Right lung (tissue), 5 donors: ENCODE measurements around the gene LRRC10. TPM values are rescaled to one million over a fixed set of nuclear protein-coding genes. Genes with fewer than 3 reads are reported as not detected.

ENCODE experiments used
- DNase-seq, 2 donors: peaks; one replicate each; pipeline ENCODE4 v3.0.0-alpha.2; 2013
- polyA plus RNA-seq, 5 donors: library from polyadenylated mRNA; unstranded; fragments of 120-200 nt; gene quantifications; one replicate each; pipeline versions ENCODE4 v1.2.1 to v1.2.3, GENCODE V29; 2013; ENCODE audit warnings: inconsistent platforms in 1 of 5, low replicate concordance in 1 of 5; ENCODE audit not compliant: insufficient read length in 5 of 5, insufficient read depth in 1 of 5

LRRC10 gene
- polyA plus RNA-seq, 5 donors: not detected

DNA sequence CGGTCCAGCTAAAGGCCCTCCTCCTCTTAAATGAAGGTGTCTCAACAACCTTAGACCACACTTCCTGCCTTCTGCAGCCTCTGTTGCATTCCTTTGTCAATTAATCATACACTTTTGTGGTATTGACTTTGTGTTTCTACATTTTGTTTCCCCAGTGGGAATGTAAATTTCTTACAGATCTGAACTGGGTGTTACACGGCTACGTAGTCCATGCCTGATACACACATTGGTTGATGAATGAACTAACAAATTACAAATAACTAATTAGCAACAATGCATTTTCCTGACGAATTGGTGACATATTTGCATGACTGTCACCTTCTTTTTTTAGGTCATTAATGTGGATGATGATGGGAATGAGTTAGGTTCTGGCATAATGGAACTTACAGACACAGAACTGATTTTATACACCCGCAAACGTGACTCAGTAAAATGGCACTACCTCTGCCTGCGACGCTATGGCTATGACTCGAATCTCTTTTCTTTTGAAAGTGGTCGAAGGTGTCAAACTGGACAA, 40.6 kb downstream of the LRRC10 start:
- no peak for DNase-seq

GRCh38 chr12:69569236-69569635, 41.5 kb downstream of the LRRC10 start:
- no peak for DNase-seq

DNA sequence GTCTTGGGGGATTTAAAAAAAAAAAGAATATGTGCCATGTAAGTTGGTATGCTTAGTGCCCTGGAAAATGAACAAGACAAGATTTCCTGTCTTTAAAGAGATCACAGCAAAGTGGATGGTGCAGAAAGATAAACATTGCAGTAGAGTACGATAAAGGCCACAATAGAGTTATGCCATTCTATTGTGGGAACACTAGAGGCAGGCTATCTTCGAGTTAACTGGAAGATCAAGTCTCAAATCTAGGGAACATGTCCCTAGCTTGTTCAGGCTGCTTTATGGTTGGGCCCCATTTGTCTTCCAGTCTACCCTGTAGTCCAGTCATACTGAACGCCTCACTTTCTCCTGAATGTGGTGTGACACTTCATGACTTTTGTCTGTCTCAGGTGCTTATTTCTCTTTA, 44.1 kb downstream of the LRRC10 start:
- DNase-seq: no peak

- DNase-seq: no peak
Measured at GRCh38 chr12:69563166-69563762, 47.4 kb downstream of the LRRC10 start.

Other genes starting within 250 kb of the LRRC10 start
- gene FRS2, start 140.5 kb downstream of the LRRC10 start, polyA plus RNA-seq: 10 to 100 TPM; 32.5 to 60.8 (median 44.6) TPM
- 100 to 1,000 TPM; 215 to 263 (median 237) TPM for gene CCT2, start 25.4 kb downstream of the LRRC10 start, polyA plus RNA-seq
- gene BEST3, start 88.4 kb upstream of the LRRC10 start, polyA plus RNA-seq: 1 to 10 TPM in 1 of 5 donors, under 1 TPM in 4; 0.22 to 2.8 (median 0.50) TPM
- gene RAB3IP, start 128.0 kb upstream of the LRRC10 start, polyA plus RNA-seq: 10 to 100 TPM; 25.6 to 50.6 (median 44.9) TPM
- gene MYRFL, start 214.3 kb upstream of the LRRC10 start, polyA plus RNA-seq: 1 to 10 TPM in 3 of 5 donors, under 1 TPM in 2; 0.54 to 3.2 (median 1.1) TPM